HEK293 (cell line): ENCODE data around the gene SETD2.

Source experiments
- ZBTB21 ChIP-seq: fragments of 450-650 bp; formaldehyde crosslinking; IDR thresholded peaks from 2 replicates; pipeline ENCODE4 v1.5.1; 2017; ENCODE audit warnings: missing biosample characterization, missing genetic modification characterization
- ZNF837 ChIP-seq: fragments of 450-650 bp; formaldehyde crosslinking; IDR thresholded peaks from 2 replicates; pipeline ENCODE4 v1.5.1; 2016; ENCODE audit warnings: missing biosample characterization, missing genetic modification characterization

DNA sequence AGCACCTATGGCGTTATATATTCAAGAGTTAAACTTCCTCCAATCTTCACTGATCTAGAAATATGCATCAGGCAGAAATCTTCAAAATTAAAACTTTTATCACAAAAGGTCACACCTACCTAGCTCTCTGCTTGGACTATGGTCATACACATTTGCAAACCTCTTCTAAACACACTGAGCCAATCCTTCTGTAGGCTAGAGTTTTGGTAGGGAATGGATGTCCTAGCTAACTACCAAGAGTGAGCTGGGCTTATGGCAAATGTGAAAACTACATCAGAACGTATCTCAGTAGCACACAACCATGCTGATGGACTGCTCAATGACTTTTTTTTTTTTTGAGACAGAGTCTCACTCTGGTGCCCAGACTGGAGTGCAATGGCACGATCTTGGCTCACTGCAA, 29.6 kb downstream of the SETD2 start:
- no peak for TF ChIP-seq ZBTB21 (tag by site-specific recombination)
- TF ChIP-seq ZNF837: no peak
